ENCODE measurements around the gene HDLBP.
A peak's percentile ranks its signal among the peaks of the same experiment; 100 is the strongest.

The HDLBP gene

DNA sequence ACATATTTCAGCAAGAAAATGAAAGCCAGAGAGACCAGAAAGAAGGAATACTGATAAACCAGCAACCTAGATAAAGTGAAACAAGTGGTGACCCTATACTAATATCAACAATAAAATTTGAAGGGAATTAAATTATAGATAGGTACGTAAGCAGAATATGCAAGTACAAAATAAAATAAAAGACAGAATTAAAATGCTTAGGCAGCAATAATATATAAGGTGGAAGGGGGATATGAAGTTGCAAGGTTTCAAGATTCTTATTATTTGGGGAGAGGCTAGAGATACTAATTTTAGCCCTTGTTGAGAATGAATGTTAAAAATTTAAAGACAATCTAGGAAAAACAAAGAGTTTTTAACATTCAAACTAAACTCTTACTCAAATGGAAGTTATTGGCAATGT, 39.6 kb downstream of the HDLBP start:
- no peak overlapping the region for H3K4me3 ChIP-seq (replicated peaks; ENCODE audit: low read depth, low read length)
- no peak for DNase-seq (ENCODE audit: low read depth)
- TF ChIP-seq, protein P1, sequence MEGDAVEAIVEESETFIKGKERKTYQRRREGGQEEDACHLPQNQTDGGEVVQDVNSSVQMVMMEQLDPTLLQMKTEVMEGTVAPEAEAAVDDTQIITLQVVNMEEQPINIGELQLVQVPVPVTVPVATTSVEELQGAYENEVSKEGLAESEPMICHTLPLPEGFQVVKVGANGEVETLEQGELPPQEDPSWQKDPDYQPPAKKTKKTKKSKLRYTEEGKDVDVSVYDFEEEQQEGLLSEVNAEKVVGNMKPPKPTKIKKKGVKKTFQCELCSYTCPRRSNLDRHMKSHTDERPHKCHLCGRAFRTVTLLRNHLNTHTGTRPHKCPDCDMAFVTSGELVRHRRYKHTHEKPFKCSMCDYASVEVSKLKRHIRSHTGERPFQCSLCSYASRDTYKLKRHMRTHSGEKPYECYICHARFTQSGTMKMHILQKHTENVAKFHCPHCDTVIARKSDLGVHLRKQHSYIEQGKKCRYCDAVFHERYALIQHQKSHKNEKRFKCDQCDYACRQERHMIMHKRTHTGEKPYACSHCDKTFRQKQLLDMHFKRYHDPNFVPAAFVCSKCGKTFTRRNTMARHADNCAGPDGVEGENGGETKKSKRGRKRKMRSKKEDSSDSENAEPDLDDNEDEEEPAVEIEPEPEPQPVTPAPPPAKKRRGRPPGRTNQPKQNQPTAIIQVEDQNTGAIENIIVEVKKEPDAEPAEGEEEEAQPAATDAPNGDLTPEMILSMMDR (IDR thresholded peaks at IDR 0.05; ENCODE audit: low read length, missing control alignments) = no peak

DNA sequence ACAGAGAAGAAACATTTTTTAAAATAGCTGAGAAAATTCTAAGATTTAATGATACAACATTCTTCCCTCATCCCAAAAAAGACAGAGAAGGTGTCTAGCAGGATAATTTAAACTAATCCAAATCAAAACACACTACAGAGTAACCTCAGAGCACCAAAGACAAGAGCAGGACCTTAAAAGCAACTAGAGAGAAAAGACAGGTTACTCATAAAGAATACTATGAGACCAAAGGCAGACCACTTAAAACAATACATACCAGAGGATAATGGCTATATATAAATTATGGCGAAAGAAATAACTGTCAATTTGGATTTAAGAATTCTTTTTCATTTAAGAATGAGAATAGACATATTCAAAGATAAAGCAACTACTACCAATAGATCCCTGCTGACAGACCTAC, 40.0 kb downstream of the HDLBP start:
- no peak overlapping the region for H3K4me3 ChIP-seq (replicated peaks; ENCODE audit: low read depth, low read length)
- TF ChIP-seq, protein P1 (IDR thresholded peaks at IDR 0.05; ENCODE audit: low read length, missing control alignments) = no peak
- DNase-seq (ENCODE audit: low read depth) = no peak

GRCh38 chr2:241274127-241274526, 41.3 kb downstream of the HDLBP start:
- H3K4me3 ChIP-seq (replicated peaks; ENCODE audit: low read depth, low read length) = no peak overlapping the region
- DNase-seq (ENCODE audit: low read depth) = no peak
- TF ChIP-seq, protein P1 (IDR thresholded peaks at IDR 0.05; ENCODE audit: low read length, missing control alignments) = no peak

DNA sequence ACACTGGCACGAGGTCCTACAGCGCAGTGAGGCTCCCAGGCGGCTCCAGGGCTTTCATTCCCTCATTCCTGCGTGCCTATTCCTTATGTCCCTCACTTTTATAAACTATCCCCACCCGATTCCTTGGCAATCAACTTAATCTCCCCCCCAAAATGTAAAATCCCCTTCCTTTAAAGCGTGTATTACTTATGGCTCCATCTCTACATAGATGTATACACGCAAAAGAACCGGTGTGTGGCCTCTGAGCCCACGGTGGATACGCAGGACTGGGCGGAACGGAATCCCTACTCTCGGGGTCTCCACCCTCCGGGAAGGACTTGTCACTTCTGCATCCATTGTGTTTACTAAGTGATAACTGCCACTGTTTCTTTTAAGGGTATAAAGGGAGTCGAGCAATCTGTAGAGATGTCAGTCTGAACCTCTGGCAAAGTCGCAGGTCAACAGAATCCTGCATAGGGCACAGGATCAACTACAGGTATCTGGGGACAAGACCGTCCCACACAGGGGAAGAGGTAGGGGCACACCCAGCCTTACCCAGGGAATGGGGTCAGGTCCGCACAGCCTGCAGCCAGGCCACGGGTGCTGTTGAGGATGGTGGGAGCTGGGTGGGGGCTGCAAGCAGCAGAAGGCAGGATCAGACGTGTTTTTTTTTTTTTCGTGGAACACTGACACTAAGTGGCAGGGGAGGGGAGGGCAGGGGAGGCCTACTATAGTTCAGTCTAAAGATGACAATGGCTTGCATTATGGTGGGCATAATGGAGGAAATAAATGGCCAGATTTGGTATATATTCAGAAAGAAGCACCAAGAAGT, 42.1 kb downstream of the HDLBP start:
- no peak for DNase-seq (ENCODE audit: low read depth)
- H3K4me3 ChIP-seq (replicated peaks; ENCODE audit: low read depth, low read length) = peak overlapping the region; percentile 87

GRCh38 chr2:241272303-241273209, 42.9 kb downstream of the HDLBP start:
- TF ChIP-seq, protein P1 (IDR thresholded peaks at IDR 0.05; ENCODE audit: low read length, missing control alignments) = no peak
- peak; percentile 64 for DNase-seq (ENCODE audit: low read depth)

More for the DNA sequence above, 42.1 kb downstream of the HDLBP start:
- TF ChIP-seq, protein P1 (IDR thresholded peaks at IDR 0.05; ENCODE audit: low read length, missing control alignments) = no peak

GRCh38 chr2:241271706-241272302, 43.7 kb downstream of the HDLBP start:
- peak; percentile 84 for DNase-seq (ENCODE audit: low read depth)
- TF ChIP-seq, protein P1 (IDR thresholded peaks at IDR 0.05; ENCODE audit: low read length, missing control alignments) = no peak
- peak overlapping the region; percentile 87 for H3K4me3 ChIP-seq (replicated peaks; ENCODE audit: low read depth, low read length)

More at GRCh38 chr2:241272303-241273209, 42.9 kb downstream of the HDLBP start:
- peak overlapping the region; percentile 87 for H3K4me3 ChIP-seq (replicated peaks; ENCODE audit: low read depth, low read length)

Data from fibroblast of pulmonary artery (primary cell).